ENCODE measurements around the gene CACNA1C. TPM values are rescaled to one million over a fixed set of nuclear protein-coding genes. Genes with fewer than 3 reads are reported as not detected.

Gene CACNA1C
- total RNA-seq, 1 experiment from 2014 or later: not detected

GRCh38 chr12:2460051-2460670 lies 407.4 kb downstream of the CACNA1C start:
- no peak overlapping the region for H3K4me2 ChIP-seq
- intact Hi-C loops (cut with micrococcal nuclease; ENCODE audit: unreplicated experiment): no loop called here

GRCh38 chr12:2461046-2461445 lies 408.3 kb downstream of the CACNA1C start:
- DNase-seq: no peak
- Histone ChIP-seq H3K4me3 (no peak overlapping the region), H3K79me2 (ENCODE audit: low read depth) (no peaks in the 10 kb centered on the region), H3K4me2 (no peak overlapping the region), H4K20me1 (ENCODE audit: insufficient read depth) (no peaks in the 10 kb centered on the region), H2AFZ (no peak overlapping the region), H3K36me3 (ENCODE audit: low read depth) (no peaks in the 10 kb centered on the region), H3K27ac (no peak overlapping the region), H3F3A (ENCODE audit: insufficient read depth, low read depth) (no peaks in the 10 kb centered on the region), H3K9me2 (ENCODE audit: insufficient read depth) (no peaks in the 10 kb centered on the region), H3K4me1 (replicated peaks; ENCODE audit: insufficient read depth) (no peaks in the 10 kb centered on the region), H3K27me3 (ENCODE audit: insufficient read depth, low read depth) (peaks cover 96% of the 10 kb centered on the region), H3K9me3 (ENCODE audit: insufficient read depth, low read depth) (no peaks in the 10 kb centered on the region)
- CTCF ChIA-PET: no interaction called here
- no TSS peak for BruUV-seq (replicated peaks)
- POLR2A ChIA-PET (ENCODE audit: unreplicated experiment): no interaction called here
- no peak for TF ChIP-seq CTCF (conservative IDR thresholded peaks at IDR 0.05)
- no peak for TF ChIP-seq EZH2 (IDR thresholded peaks at IDR 0.05; ENCODE audit: low read depth)
- intact Hi-C loops (cut with micrococcal nuclease; ENCODE audit: unreplicated experiment): no loop called here

More at GRCh38 chr12:2460051-2460670, 407.4 kb downstream of the CACNA1C start:
- no peak overlapping the region for H3K27ac ChIP-seq
- no peaks in the 10 kb centered on the region for H3K4me1 ChIP-seq (replicated peaks; ENCODE audit: insufficient read depth)
- H3K4me3 ChIP-seq: no peak overlapping the region
- no peaks in the 10 kb centered on the region for H3K9me2 ChIP-seq (ENCODE audit: insufficient read depth)
- ChIA-PET POLR2A (ENCODE audit: unreplicated experiment) (no interaction called here), CTCF (no interaction called here)
- no peaks in the 10 kb centered on the region for H3K79me2 ChIP-seq (ENCODE audit: low read depth)
- peaks cover 96% of the 10 kb centered on the region for H3K27me3 ChIP-seq (ENCODE audit: insufficient read depth, low read depth)
- H4K20me1 ChIP-seq (ENCODE audit: insufficient read depth): no peaks in the 10 kb centered on the region
- H3K36me3 ChIP-seq (ENCODE audit: low read depth): no peaks in the 10 kb centered on the region
- H3K9me3 ChIP-seq (ENCODE audit: insufficient read depth, low read depth): no peaks in the 10 kb centered on the region
- no peak for DNase-seq
- no peak overlapping the region for H2AFZ ChIP-seq
- TF ChIP-seq CTCF (conservative IDR thresholded peaks at IDR 0.05): no peak
- TF ChIP-seq EZH2 (IDR thresholded peaks at IDR 0.05; ENCODE audit: low read depth): no peak
- H3F3A ChIP-seq (ENCODE audit: insufficient read depth, low read depth): no peaks in the 10 kb centered on the region
- no TSS peak for BruUV-seq (replicated peaks)

- ChIA-PET CTCF (no interaction called here), POLR2A (ENCODE audit: unreplicated experiment) (no interaction called here)
- no peaks in the 10 kb centered on the region for H3K79me2 ChIP-seq (ENCODE audit: low read depth)
- H3K4me2 ChIP-seq: no peak overlapping the region
- no peak overlapping the region for H2AFZ ChIP-seq
- peaks cover 96% of the 10 kb centered on the region for H3K27me3 ChIP-seq (ENCODE audit: insufficient read depth, low read depth)
- no peaks in the 10 kb centered on the region for H3K4me1 ChIP-seq (replicated peaks; ENCODE audit: insufficient read depth)
- no peak for DNase-seq
- no peak overlapping the region for H3K4me3 ChIP-seq
- no peaks in the 10 kb centered on the region for H3K36me3 ChIP-seq (ENCODE audit: low read depth)
- no peaks in the 10 kb centered on the region for H3F3A ChIP-seq (ENCODE audit: insufficient read depth, low read depth)
- H3K9me2 ChIP-seq (ENCODE audit: insufficient read depth): no peaks in the 10 kb centered on the region
- H3K27ac ChIP-seq: no peak overlapping the region
- no peaks in the 10 kb centered on the region for H4K20me1 ChIP-seq (ENCODE audit: insufficient read depth)
- TF ChIP-seq CTCF (conservative IDR thresholded peaks at IDR 0.05) (no peak), EZH2 (IDR thresholded peaks at IDR 0.05; ENCODE audit: low read depth) (no peak)
- BruUV-seq (replicated peaks): no TSS peak
- intact Hi-C loops (cut with micrococcal nuclease; ENCODE audit: unreplicated experiment): no loop called here
- H3K9me3 ChIP-seq (ENCODE audit: insufficient read depth, low read depth): no peaks in the 10 kb centered on the region
Measured at GRCh38 chr12:2461645-2462044, 408.9 kb downstream of the CACNA1C start.

Data from PC-9 (cell line).